ENCODE results near the gene UBL4B. TPM values are rescaled to one million over a fixed set of nuclear protein-coding genes. Genes with fewer than 3 reads are reported as not detected.

The UBL4B gene
- total RNA-seq, 4 donors from 2014 or later = 0.41 TPM; not detected in 3

DNA sequence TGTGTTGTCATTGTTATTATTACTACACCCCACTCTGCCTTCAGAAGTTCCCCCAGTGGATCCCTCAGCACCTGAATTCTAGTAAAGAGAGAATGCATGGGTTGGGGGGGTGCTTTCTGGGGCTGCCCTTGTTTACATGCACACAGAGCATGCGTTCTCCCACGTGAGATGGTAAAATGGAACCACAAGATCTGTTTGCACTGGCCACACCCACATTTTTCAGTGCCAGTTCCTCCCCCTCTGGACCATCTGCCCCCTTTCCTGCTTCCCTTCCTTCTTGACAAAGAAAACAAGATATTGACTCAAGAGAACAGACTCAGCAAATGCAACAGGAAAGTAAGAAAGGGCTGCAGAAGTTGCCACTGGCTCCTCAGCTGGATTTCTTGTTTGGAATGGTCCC lies 46.9 kb downstream of the UBL4B start:
- intact Hi-C loops (cut with DNase I; ENCODE audit: low total_unique reads) (no loop called here), in situ Hi-C loops (cut with MboI; ENCODE audit: low pct_ligation_motif_present in 1 of 4, low pct_unique_long_range_greater_than_20kb in 1 of 4, low sequenced_read_pairs in 3 of 4) (no loop called here)
- Histone ChIP-seq H3K27me3 (peaks cover 40% of the 10 kb centered on the region), H3K9me3 (no peaks in the 10 kb centered on the region), H3K4me3 (no peak overlapping the region), H3K36me3 (no peaks in the 10 kb centered on the region), H3K27ac (no peak overlapping the region), H3K4me1 (no peaks in the 10 kb centered on the region)
- 0 to 20% methylated on average over 1 to 2 of the region's 2 CpGs for WGBS, 2 donors (ENCODE audit: low coverage in 1 of 2)
- TF ChIP-seq, protein P1, sequence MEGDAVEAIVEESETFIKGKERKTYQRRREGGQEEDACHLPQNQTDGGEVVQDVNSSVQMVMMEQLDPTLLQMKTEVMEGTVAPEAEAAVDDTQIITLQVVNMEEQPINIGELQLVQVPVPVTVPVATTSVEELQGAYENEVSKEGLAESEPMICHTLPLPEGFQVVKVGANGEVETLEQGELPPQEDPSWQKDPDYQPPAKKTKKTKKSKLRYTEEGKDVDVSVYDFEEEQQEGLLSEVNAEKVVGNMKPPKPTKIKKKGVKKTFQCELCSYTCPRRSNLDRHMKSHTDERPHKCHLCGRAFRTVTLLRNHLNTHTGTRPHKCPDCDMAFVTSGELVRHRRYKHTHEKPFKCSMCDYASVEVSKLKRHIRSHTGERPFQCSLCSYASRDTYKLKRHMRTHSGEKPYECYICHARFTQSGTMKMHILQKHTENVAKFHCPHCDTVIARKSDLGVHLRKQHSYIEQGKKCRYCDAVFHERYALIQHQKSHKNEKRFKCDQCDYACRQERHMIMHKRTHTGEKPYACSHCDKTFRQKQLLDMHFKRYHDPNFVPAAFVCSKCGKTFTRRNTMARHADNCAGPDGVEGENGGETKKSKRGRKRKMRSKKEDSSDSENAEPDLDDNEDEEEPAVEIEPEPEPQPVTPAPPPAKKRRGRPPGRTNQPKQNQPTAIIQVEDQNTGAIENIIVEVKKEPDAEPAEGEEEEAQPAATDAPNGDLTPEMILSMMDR (IDR thresholded peaks at IDR 0.05) = no peak
- TF ChIP-seq POLR2A (IDR thresholded peaks at IDR 0.05) (no peak), EP300 (IDR thresholded peaks at IDR 0.05; ENCODE audit: low read depth) (no peak), POLR2AphosphoS5 (IDR thresholded peaks at IDR 0.05) (no peak)
- no peak for DNase-seq

DNA sequence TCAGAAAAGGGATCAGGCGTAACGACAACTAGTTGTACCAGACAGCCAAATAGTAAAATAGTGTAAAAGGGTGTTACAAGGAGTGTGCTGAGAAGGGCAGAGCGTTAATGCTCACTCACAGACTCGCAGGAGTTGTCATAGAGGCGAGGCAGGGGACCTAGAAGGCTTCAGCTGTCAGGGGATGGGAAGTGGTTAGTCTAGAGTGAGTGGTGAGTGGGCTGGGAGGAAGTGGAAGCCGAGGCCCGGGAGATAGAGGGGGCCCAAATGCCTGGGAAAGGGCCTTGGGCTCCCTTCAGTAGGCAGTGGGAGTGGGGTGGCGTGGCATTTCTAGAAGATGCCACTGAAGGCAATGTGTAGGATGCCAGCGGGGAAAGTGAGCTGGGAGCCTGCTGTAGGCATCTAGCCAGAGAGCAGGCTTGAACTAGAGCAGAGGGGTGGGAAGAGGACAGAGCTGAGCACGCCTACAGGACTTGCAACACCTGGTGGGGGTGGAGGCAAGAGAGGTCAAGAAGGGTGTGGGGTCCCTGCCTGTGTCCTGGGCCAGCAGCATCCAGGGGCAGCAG lies 48.4 kb downstream of the UBL4B start:
- in situ Hi-C loops (cut with MboI; ENCODE audit: low pct_ligation_motif_present in 1 of 4, low pct_unique_long_range_greater_than_20kb in 1 of 4, low sequenced_read_pairs in 3 of 4) = no loop called here
- TF ChIP-seq EP300 (IDR thresholded peaks at IDR 0.05; ENCODE audit: low read depth) = no peak
- no peak for TF ChIP-seq POLR2AphosphoS5 (IDR thresholded peaks at IDR 0.05)
- TF ChIP-seq POLR2A (IDR thresholded peaks at IDR 0.05) = no peak
- TF ChIP-seq, protein P1 (IDR thresholded peaks at IDR 0.05) = no peak
- no peak for DNase-seq
- peaks cover 26% of the 10 kb centered on the region for H3K27me3 ChIP-seq
- no peaks in the 10 kb centered on the region for H3K9me3 ChIP-seq
- H3K4me1 ChIP-seq = no peaks in the 10 kb centered on the region
- no peaks in the 10 kb centered on the region for H3K36me3 ChIP-seq
- intact Hi-C loops (cut with DNase I; ENCODE audit: low total_unique reads) = no loop called here
- no peak overlapping the region for H3K27ac ChIP-seq
- H3K4me3 ChIP-seq = no peak overlapping the region
- WGBS, 2 donors (ENCODE audit: low coverage in 1 of 2) = 45 to 59% methylated on average over 8 to 10 of the region's 10 CpGs

GRCh38 chr1:110161165-110161564 lies 48.9 kb downstream of the UBL4B start:
- 79% methylated on average over 3 of the region's 3 CpGs; no CpG with 5 or more reads in 1 of the 2 donors for WGBS, 2 donors (ENCODE audit: low coverage in 1 of 2)
- Histone ChIP-seq H3K36me3 (no peaks in the 10 kb centered on the region), H3K9me3 (no peaks in the 10 kb centered on the region), H3K27ac (no peak overlapping the region), H3K4me1 (no peaks in the 10 kb centered on the region), H3K27me3 (peaks cover 20% of the 10 kb centered on the region), H3K4me3 (no peak overlapping the region)
- DNase-seq = no peak
- in situ Hi-C loops (cut with MboI; ENCODE audit: low pct_ligation_motif_present in 1 of 4, low pct_unique_long_range_greater_than_20kb in 1 of 4, low sequenced_read_pairs in 3 of 4) (no loop called here), intact Hi-C loops (cut with DNase I; ENCODE audit: low total_unique reads) (no loop called here)
- TF ChIP-seq, protein P1 (IDR thresholded peaks at IDR 0.05) = no peak
- TF ChIP-seq EP300 (IDR thresholded peaks at IDR 0.05; ENCODE audit: low read depth) (no peak), POLR2AphosphoS5 (IDR thresholded peaks at IDR 0.05) (no peak)

DNA sequence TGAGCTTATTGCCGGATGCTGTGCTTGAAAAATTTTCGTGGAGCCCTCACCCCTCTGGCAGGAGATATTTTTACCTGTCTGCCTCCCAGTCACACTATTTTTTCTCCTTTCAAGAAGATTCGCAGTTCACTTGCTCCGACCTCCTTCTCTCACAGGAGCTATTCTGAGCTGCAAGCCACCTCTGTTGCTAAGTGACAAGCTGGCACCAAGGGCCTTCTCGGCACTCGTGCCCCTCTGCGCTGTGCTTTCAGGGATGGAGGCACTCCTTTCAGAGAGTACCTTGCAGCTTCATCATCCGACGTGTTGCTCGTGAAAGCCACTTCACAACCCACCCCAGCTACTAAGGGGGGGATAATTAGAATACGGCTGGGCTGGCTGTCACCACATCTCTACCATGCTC lies 49.6 kb downstream of the UBL4B start:
- H3K36me3 ChIP-seq = no peaks in the 10 kb centered on the region
- WGBS, 2 donors (ENCODE audit: low coverage in 1 of 2) = 82 to 93% methylated on average over 3 to 11 of the region's 11 CpGs
- no peak overlapping the region for H3K4me3 ChIP-seq
- intact Hi-C loops (cut with DNase I; ENCODE audit: low total_unique reads) (no loop called here), in situ Hi-C loops (cut with MboI; ENCODE audit: low pct_ligation_motif_present in 1 of 4, low pct_unique_long_range_greater_than_20kb in 1 of 4, low sequenced_read_pairs in 3 of 4) (no loop called here)
- no peaks in the 10 kb centered on the region for H3K4me1 ChIP-seq
- H3K9me3 ChIP-seq = no peaks in the 10 kb centered on the region
- TF ChIP-seq, protein P1 (IDR thresholded peaks at IDR 0.05) = no peak
- TF ChIP-seq POLR2AphosphoS5 (IDR thresholded peaks at IDR 0.05) = no peak
- TF ChIP-seq EP300 (IDR thresholded peaks at IDR 0.05; ENCODE audit: low read depth) = no peak
- no peak for TF ChIP-seq POLR2A (IDR thresholded peaks at IDR 0.05)
- peaks cover 14% of the 10 kb centered on the region for H3K27me3 ChIP-seq
- no peak for DNase-seq
- H3K27ac ChIP-seq = no peak overlapping the region

Other genes with a start within 250 kb of the UBL4B start
- gene CSF1, start 201.6 kb upstream of the UBL4B start, total RNA-seq = 10 to 100 TPM in 3 of 4 donors, 1 to 10 TPM in 1; 9.7 to 63.1 (median 14.4) TPM
- 10 to 100 TPM; 31.8 to 71.5 (median 51.3) TPM for gene AHCYL1, start 127.7 kb upstream of the UBL4B start, total RNA-seq
- 10 to 100 TPM; 32.6 to 72.2 (median 58.7) TPM for gene STRIP1, start 77.8 kb upstream of the UBL4B start, total RNA-seq
- not detected for gene ALX3, start 41.8 kb upstream of the UBL4B start, total RNA-seq
- gene SLC6A17, start 38.1 kb downstream of the UBL4B start, total RNA-seq = under 1 TPM in 3 of 4 donors, not detected in 1; under 0.01 to 0.37 (median 0.14) TPM
- 10 to 100 TPM in 1 of 4 donors, 1 to 10 TPM in 3; 1.8 to 25.8 (median 4.9) TPM for gene KCNC4, start 97.9 kb downstream of the UBL4B start, total RNA-seq
- gene RBM15, start 226.9 kb downstream of the UBL4B start, total RNA-seq = 10 to 100 TPM; 39.3 to 69.7 (median 48.0) TPM